H1 (cell line): ENCODE data around the gene PLIN4. TPM values are rescaled to one million over a fixed set of nuclear protein-coding genes. Genes with fewer than 3 reads are reported as not detected.

ENCODE experiments used
- ASH2L ChIP-seq: fragments of 200-600, 300-600 bp; sonication (generic); IDR thresholded peaks from one replicate; pipeline ENCODE4 v1.7.1; 2017; ENCODE audit warnings: low read length
- CBX8 ChIP-seq: fragments of 300-800, 300-1000 bp; sonication (generic); IDR thresholded peaks from 2 replicates; pipeline ENCODE4 v1.7.1; 2016; ENCODE audit warnings: low read depth, low read length, borderline replicate concordance
- CEBPB ChIP-seq: IDR thresholded peaks from 2 replicates; pipeline ENCODE4 v1.6.1; 2012; ENCODE audit warnings: low read depth, low read length
- CHD7 ChIP-seq: fragments of 300-600 bp; sonication (generic); IDR thresholded peaks from 2 replicates; pipeline ENCODE4 v1.7.1; 2012; ENCODE audit warnings: low read length, moderate library complexity, mild to moderate bottlenecking, inconsistent platforms; ENCODE audit not compliant: insufficient replicate concordance
- E2F6 ChIP-seq: IDR thresholded peaks from 2 replicates; pipeline ENCODE4 v1.6.1; 2012; ENCODE audit warnings: inconsistent platforms
- EGR1 ChIP-seq: IDR thresholded peaks from 2 replicates; pipeline ENCODE4 v1.6.1; 2011; ENCODE audit warnings: low read depth, low read length, borderline replicate concordance
- EP300 ChIP-seq, 2 experiments: IDR thresholded peaks; 1 replicate in 1 of 2; 2 replicates in 1 of 2; pipeline ENCODE4 v1.6.1; 2011 to 2012; ENCODE audit warnings: low read depth in 2 of 2, low read length in 2 of 2, mild to moderate bottlenecking in 2 of 2, borderline replicate concordance in 1 of 2, inconsistent platforms in 1 of 2, moderate library complexity in 1 of 2
- GABPA ChIP-seq: IDR thresholded peaks from 2 replicates; pipeline ENCODE4 v1.6.1; 2011; ENCODE audit warnings: mild to moderate bottlenecking, low read length, moderate library complexity, borderline replicate concordance; ENCODE audit not compliant: insufficient read depth
- RFX5 ChIP-seq: IDR thresholded peaks from 2 replicates; pipeline ENCODE4 v1.6.1; 2011; ENCODE audit warnings: low read depth, low read length, improper control_type of control experiment, borderline replicate concordance
- RNF2 ChIP-seq: fragments of 200-900, 300-1000 bp; sonication (generic); IDR thresholded peaks from 2 replicates; pipeline ENCODE4 v1.7.1; 2016; ENCODE audit warnings: borderline replicate concordance, low read depth, mild to moderate bottlenecking, antibody characterized with exemption, low read length; ENCODE audit not compliant: poor library complexity, severe bottlenecking; ENCODE audit errors: missing control alignments
- polyA plus RNA-seq, 7 experiments: library from polyadenylated mRNA; depleted of rRNA in 3 of 7; stranded (reverse) in 5 of 7; unstranded in 2 of 7; fragments of >200 nt in 5 of 7; fragments of 200-250 nt in 2 of 7; gene quantifications; 1 replicate in 5 of 7; 2 replicates in 1 of 7; 4 replicates in 1 of 7; pipeline versions ENCODE4 v1.2.1 to v1.2.3, GENCODE V29; 2011 to 2013; ENCODE audit warnings: missing spikeins in 2 of 7, mixed read lengths in 2 of 7
- total RNA-seq: library from RNA; stranded (reverse); fragmentation: NEBNext Ultra II Directional; extraction: Animal tissue kit (Norgen Biotek cat#: 25700); gene quantifications from 2 replicates; pipeline ENCODE4 v1.2.1, GENCODE V29; 2021

PLIN4 gene
- total and polyA plus RNA-seq, 2 of the 8 experiments (the other 6 are each of a cell fraction or from before 2014, with no cell fraction given): 0.35 to 0.45 TPM

- TF ChIP-seq CHD7: no peak
- no peak for TF ChIP-seq EGR1
- no peak for TF ChIP-seq RNF2
- no peak for TF ChIP-seq CEBPB
- no peak for TF ChIP-seq CBX8
- TF ChIP-seq EP300 (IDR thresholded peaks at IDR 0.05; ENCODE audit: borderline replicate concordance in 1 of 2, low read depth in 2 of 2, low read length in 2 of 2): no peak
- no peak for TF ChIP-seq GABPA
- no peak for TF ChIP-seq ASH2L
- no peak for TF ChIP-seq E2F6
- no peak for TF ChIP-seq RFX5
Measured at GRCh38 chr19:4529924-4530522, 11.7 kb upstream of the PLIN4 start (continued).
